Adrenal gland (tissue), 12 donors: ENCODE measurements around the gene RETN. TPM values are rescaled to one million over a fixed set of nuclear protein-coding genes. Genes with fewer than 3 reads are reported as not detected.

ENCODE experiments used
- DNase-seq, 7 donors: peaks; one replicate each; pipeline ENCODE4 v3.0.0-alpha.2; 2019 to 2020
- H3K27ac ChIP-seq, 5 donors: fragments of 200-600 bp; sonication (generic) in 4 of 5; 1 replicate in 3 of 5; 2 replicates in 2 of 5; pipeline versions ENCODE4 v1.5.1 to v1.8.0; 2016 to 2020; ENCODE audit warnings: mild to moderate bottlenecking in 1 of 5
- H3K27me3 ChIP-seq: fragments of 200-600 bp; 2 replicates; pipeline ENCODE4 v1.8.0; 2021
- H3K36me3 ChIP-seq, 2 donors: fragments of 200-600 bp; replicated peaks in 1 of 2; 1 replicate in 1 of 2; 2 replicates in 1 of 2; pipeline versions ENCODE4 v1.5.1 to v1.8.0; 2018 to 2022
- H3K4me1 ChIP-seq, 2 donors: fragments of 200-600 bp; replicated peaks in 1 of 2; 1 replicate in 1 of 2; 2 replicates in 1 of 2; pipeline versions ENCODE4 v1.5.1 to v1.8.0; 2018 to 2021
- H3K4me3 ChIP-seq, 4 donors: fragments of 200-600 bp; sonication (generic) in 3 of 4; one replicate each; pipeline ENCODE4 v1.5.1; 2016 to 2018
- H3K9me3 ChIP-seq, 3 donors: fragments of 200-600 bp; sonication (generic) in 1 of 3; replicated peaks in 1 of 3; 1 replicate in 2 of 3; 2 replicates in 1 of 3; pipeline versions ENCODE4 v1.5.1 to v1.8.0; 2016 to 2021
- CTCF ChIP-seq, 6 experiments: fragments of 450-650 bp in 4 of 6; fragments of 200-600 bp in 2 of 6; sonication (generic) in 1 of 6; IDR thresholded peaks; 1 replicate in 5 of 6; 2 replicates in 1 of 6; pipeline versions ENCODE4 v1.5.1 to v1.8.0; 2016 to 2021; ENCODE audit warnings: antibody characterized with exemption in 6 of 6, mild to moderate bottlenecking in 2 of 6, moderate library complexity in 1 of 6
- POLR2A ChIP-seq, 2 donors: fragments of 450-650 bp; IDR thresholded peaks; one replicate each; pipeline ENCODE4 v1.6.1; 2017; ENCODE audit warnings: antibody characterized with exemption in 2 of 2, mild to moderate bottlenecking in 2 of 2, moderate library complexity in 1 of 2
- WGBS, 4 donors: extraction: QIAGEN DNeasy Blood & Tissue Kit in 2 of 4; methylation state at CpG; one replicate each; pipeline versions ENCODE4 v1.1.5 to v1.1.7; 2013 to 2017; 5-methylcytosine and 5-hydroxymethylcytosine counted together
- intact Hi-C, 2 donors: fragments of 100-400 bp; cut with DNase I; formaldehyde crosslinking; loops; one replicate each; pipeline versions ENCODE4 v1.14.1 to v1.15.0; 2022 to 2023
- polyA plus RNA-seq, 3 donors: library from polyadenylated mRNA; stranded (reverse); fragments of 200-250 nt in 2 of 3; fragments of 350-450 nt in 1 of 3; fragmentation: Illumina TruSeq in 1 of 3; extraction: RNeasy Lipid Tissue Mini Kit (QIAGEN cat#74804) in 1 of 3; gene quantifications; one replicate each; pipeline ENCODE4 v1.2.3, GENCODE V29; 2013 to 2014
- total RNA-seq, 9 donors: library from RNA; depleted of rRNA in 4 of 9; stranded (reverse); fragments of >200 nt in 4 of 9; fragments of 120-200 nt in 1 of 9; fragmentation: NEBNext Ultra II Directional in 1 of 9; extraction: Animal tissue kit (Norgen Biotek cat#: 25700) in 1 of 9; gene quantifications; one replicate each; pipeline versions ENCODE4 v1.1.0 to v1.2.4, GENCODE V29; 2013 to 2023
- donor health status: healthy with polysubstance abuse.
- donor health status: Bipolar disorder and iron deficiency.
- donor health status: DM: yes; HTN: yes; CAD: no.
- donor health status: DM: no; HTN: no; CAD: no.
- donor health status: DM: no; HTN: no; CAD: no.
- donor health status: DM: yes; HTN: yes; CAD: no.

The RETN gene
- total and polyA plus RNA-seq, 12 donors = 0.54 to 42.9 (median 0.78) TPM; not detected in 5

DNA sequence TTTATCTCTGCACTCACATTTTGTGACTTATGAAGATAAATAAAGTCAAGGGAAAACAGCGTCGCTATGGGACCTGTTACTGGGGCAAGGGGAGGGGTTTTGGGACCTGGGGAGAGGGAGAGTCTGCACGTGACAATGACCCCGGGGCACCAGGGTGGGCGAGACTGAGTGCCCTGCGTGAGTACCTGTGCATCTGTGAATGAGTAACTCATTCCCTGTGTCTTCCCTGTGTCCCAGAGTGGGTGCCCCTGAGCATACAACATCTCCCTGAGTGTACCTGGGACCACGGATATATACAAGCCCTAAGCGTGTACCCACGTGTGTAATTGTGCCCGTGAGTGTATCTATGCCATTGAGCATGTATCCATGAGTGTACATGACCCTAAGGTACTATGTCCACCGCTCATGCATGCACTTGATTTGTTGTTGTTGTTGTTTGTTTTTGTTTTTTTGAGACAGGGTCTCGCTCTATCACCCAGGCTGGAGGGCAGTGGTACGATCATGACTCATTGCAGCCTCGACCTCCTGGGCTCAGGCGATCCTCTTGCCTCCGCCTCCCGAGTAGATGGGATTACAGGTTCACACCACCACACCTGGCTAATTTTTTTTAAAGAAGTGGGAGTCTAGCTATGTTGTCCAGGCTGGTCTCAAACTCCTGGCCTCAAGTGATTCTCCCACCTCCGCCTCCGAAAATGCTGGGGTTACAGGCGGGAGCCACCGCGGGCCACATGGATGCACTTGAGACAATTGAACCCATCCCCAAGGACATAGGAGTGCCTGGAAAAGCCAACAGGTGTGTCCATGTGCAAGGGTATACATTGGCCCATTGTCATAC is 11.1 kb downstream of the RETN start:
- peak overlapping the region in 1 of 5 donors; percentile 90 for H3K27ac ChIP-seq
- H3K9me3 ChIP-seq = no peaks in the 10 kb centered on the region
- DNase-seq = no peak
- no peaks in the 10 kb centered on the region for H3K27me3 ChIP-seq
- H3K36me3 ChIP-seq = peaks cover 0 to 21% of the 10 kb centered on the region in 2 donors
- peaks cover 3 to 13% of the 10 kb centered on the region in 2 donors for H3K4me1 ChIP-seq
- peak overlapping the region in 1 of 4 donors; percentile 93 for H3K4me3 ChIP-seq
- 41 to 54% (median 45%) methylated on average over 17 to 22 of the region's 22 CpGs for WGBS, 4 donors
- intact Hi-C loops = loop anchor here (5.0 to 10.0 kb wide), 3 partner anchors 113 to 325 kb away; no protein-coding TSS in a partner anchor
- TF ChIP-seq POLR2A (IDR thresholded peaks at IDR 0.05) = no peak
- no peak for TF ChIP-seq CTCF (IDR thresholded peaks at IDR 0.05)

DNA sequence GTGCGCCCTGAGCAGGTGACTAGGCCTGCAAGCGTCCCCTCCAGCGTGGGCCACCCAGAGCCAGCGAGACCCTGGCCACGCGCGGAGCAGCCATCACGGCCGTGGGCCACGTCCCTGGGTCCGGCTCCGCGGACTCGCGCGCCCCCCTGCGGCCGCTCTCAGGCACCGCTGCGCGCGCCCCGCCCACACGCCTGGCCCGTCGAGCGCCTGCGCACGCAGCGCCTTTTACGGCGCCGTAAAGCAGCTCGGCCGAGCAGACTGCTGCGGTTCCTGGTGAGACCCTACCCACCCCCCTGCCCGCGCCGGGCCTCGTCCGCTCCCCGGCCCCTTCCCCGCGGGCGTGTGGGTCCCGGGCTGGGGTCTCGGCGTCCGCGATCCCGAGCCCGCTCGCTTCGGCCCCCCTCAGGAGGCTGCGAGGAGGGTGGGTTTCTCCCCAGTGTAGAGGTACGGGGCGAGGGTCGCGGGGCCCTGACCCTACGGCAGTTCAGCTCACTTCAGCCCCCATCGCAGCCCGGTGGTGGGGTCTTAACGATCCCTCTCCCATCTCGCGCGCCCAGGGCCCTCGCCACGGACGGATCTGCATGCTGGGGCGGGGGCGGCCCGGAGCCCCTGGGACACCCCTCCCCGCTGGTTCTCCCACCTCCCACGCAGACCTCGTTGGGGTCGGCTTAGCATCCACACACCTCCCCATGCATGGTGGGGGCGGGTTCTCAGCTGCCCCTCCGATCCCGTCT is 11.9 kb downstream of the RETN start, which contains the start of gene TRAPPC5:
Gene TRAPPC5 (plus strand): TSS at position 228 of the 734 bp plus-strand sequence. CDS start 1,421 bp downstream, outside the sequence.
- Histone ChIP-seq H3K4me1 (peaks cover 3 to 13% of the 10 kb centered on the region in 2 donors), H3K4me3 (peak within 1 kb of the TSS; percentile 85 to 98 (median 90)), H3K9me3 (no peaks in the 10 kb centered on the region), H3K27me3 (no peaks in the 10 kb centered on the region), H3K27ac (peak within 1 kb of the TSS in 4 of 5 donors; percentile 59 to 90 (median 78)), H3K36me3 (peaks cover 0 to 21% of the 10 kb centered on the region in 2 donors)
- TF ChIP-seq POLR2A (IDR thresholded peaks at IDR 0.05) (peak; percentile 13 to 27), CTCF (IDR thresholded peaks at IDR 0.05) (peak; percentile 8 to 99 (median 73))
- intact Hi-C loops = loop anchor here (10.0 kb wide), 2 partner anchors 114 to 326 kb away; no protein-coding TSS in a partner anchor
- peak; percentile 79 to 90 (median 82) for DNase-seq
- 0 to 1% (median 0%) methylated on average over 5 to 79 of the region's 79 CpGs; no CpG with 5 or more reads in 1 of the 4 donors for WGBS, 4 donors

GRCh38 chr19:7681340-7682174 is 12.7 kb downstream of the RETN start:
- Histone ChIP-seq H3K27me3 (no peaks in the 10 kb centered on the region), H3K4me3 (peak overlapping the region; percentile 85 to 98 (median 90)), H3K4me1 (peaks cover 3 to 13% of the 10 kb centered on the region in 2 donors), H3K27ac (peak overlapping the region in 4 of 5 donors; percentile 59 to 90 (median 78)), H3K9me3 (no peaks in the 10 kb centered on the region), H3K36me3 (peaks cover 0 to 21% of the 10 kb centered on the region in 2 donors)
- intact Hi-C loops = loop anchor here (10.0 kb wide), 2 partner anchors 113 to 327 kb away; no protein-coding TSS in a partner anchor
- TF ChIP-seq CTCF (IDR thresholded peaks at IDR 0.05) (peak; percentile 49 to 71 (median 60)), POLR2A (IDR thresholded peaks at IDR 0.05) (no peak)
- DNase-seq = peak; percentile 82 to 92 (median 90)
- WGBS, 4 donors = 3 to 14% (median 6%) methylated on average over 29 to 43 of the region's 43 CpGs
